ENCODE data around the gene ITGA11. TPM values are rescaled to one million over a fixed set of nuclear protein-coding genes. Genes with fewer than 3 reads are reported as not detected.

ITGA11 gene
- total and polyA plus RNA-seq, 2 experiments from 2014 or later = 0.03 to 0.40 TPM

- Histone ChIP-seq H3F3A (replicated peaks; ENCODE audit: low read depth) (peaks cover 22% of the 10 kb centered on the region; the same call in 1 of the 2 replicates), H3K27me3 (ENCODE audit: insufficient read depth) (no peaks in the 10 kb centered on the region), H4K20me1 (replicated peaks; ENCODE audit: insufficient read depth) (peaks cover 18% of the 10 kb centered on the region), H3K27ac (ENCODE audit: low read depth) (no peak overlapping the region), H3K9me2 (ENCODE audit: insufficient read depth) (no peaks in the 10 kb centered on the region), H3K4me1 (ENCODE audit: insufficient read depth) (peaks cover 48% of the 10 kb centered on the region), H3K4me2 (no peak overlapping the region), H2AFZ (no peak overlapping the region), H3K36me3 (ENCODE audit: insufficient read depth) (no peaks in the 10 kb centered on the region), H3K79me2 (replicated peaks; ENCODE audit: insufficient read depth) (peaks cover 20% of the 10 kb centered on the region), H3K4me3 (no peak overlapping the region)
- H3K36me3 Mint-ChIP-seq (ENCODE audit: low read depth) = peaks cover 9% of the 10 kb centered on the region; the same call in 1 of the 3 replicates
- H3K9me3 Mint-ChIP-seq = no peaks in the 10 kb centered on the region
- H3K27ac Mint-ChIP-seq = no peak overlapping the region; the same call in 1 of the 2 replicates
- DNase-seq (ENCODE audit: low spot score) (no peak), ATAC-seq (no peak)
- peaks cover 43% of the 10 kb centered on the region for H3K4me1 Mint-ChIP-seq
- no peak overlapping the region for H3K4me3 Mint-ChIP-seq
- peaks cover 9% of the 10 kb centered on the region for H3K27me3 Mint-ChIP-seq (ENCODE audit: insufficient read depth, low read depth, poor library complexity)
- TF ChIP-seq CREB1 (CRISPR knock-in tag; IDR thresholded peaks at IDR 0.05; ENCODE audit: low read depth) (no peak), POLR2AphosphoS5 (IDR thresholded peaks at IDR 0.05; ENCODE audit: low read depth) (no peak), JUNB (IDR thresholded peaks at IDR 0.05; ENCODE audit: unreplicated experiment) (no peak), ZNF114 (CRISPR knock-in tag; IDR thresholded peaks at IDR 0.05) (no peak), CTCF (conservative IDR thresholded peaks at IDR 0.05; ENCODE audit: low read depth in 2 of 2) (no peak), ZNF462 (CRISPR knock-in tag; IDR thresholded peaks at IDR 0.05) (no peak), NANOG (IDR thresholded peaks at IDR 0.05; ENCODE audit: borderline replicate concordance) (no peak), STAT1 (IDR thresholded peaks at IDR 0.05; ENCODE audit: unreplicated experiment) (no peak), REST (IDR thresholded peaks at IDR 0.05; ENCODE audit: unreplicated experiment) (no peak), ZNF331 (CRISPR knock-in tag; IDR thresholded peaks at IDR 0.05; ENCODE audit: low read depth) (no peak), EZH2 (IDR thresholded peaks at IDR 0.05; ENCODE audit: low read depth, unreplicated experiment) (no peak), EZH2phosphoT487 (IDR thresholded peaks at IDR 0.05; ENCODE audit: unreplicated experiment) (no peak)
- TF ChIP-seq, protein P1, sequence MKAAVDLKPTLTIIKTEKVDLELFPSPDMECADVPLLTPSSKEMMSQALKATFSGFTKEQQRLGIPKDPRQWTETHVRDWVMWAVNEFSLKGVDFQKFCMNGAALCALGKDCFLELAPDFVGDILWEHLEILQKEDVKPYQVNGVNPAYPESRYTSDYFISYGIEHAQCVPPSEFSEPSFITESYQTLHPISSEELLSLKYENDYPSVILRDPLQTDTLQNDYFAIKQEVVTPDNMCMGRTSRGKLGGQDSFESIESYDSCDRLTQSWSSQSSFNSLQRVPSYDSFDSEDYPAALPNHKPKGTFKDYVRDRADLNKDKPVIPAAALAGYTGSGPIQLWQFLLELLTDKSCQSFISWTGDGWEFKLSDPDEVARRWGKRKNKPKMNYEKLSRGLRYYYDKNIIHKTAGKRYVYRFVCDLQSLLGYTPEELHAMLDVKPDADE (IDR thresholded peaks at IDR 0.05) = no peak
These were observed 156.7 kb downstream of the ITGA11 start for GRCh38 chr15:68275165-68275746.

Measured in GM23338 (cell line).